Stimulated activated CD4-positive, alpha-beta T cell treated with anti-CD3 and anti-CD28 coated beads, Interleukin-12 subunit alpha, Interleukin-12 subunit beta, amount 100 ng/mL, for 4 hours (primary cell): ENCODE measurements around the gene CBX3.
"Not testable (repeated sequence)": the region's sequence is repeated elsewhere in the genome, so short reads cannot be mapped to it uniquely, and the experiment has no call there.

Source experiments
- DNase-seq: peaks from one replicate; pipeline ENCODE4 v3.0.0-alpha.2; 2020

The CBX3 gene

GRCh38 chr7:26171601-26172000 lies 29.9 kb upstream of the CBX3 start:
- no peak for DNase-seq

GRCh38 chr7:26172048-26172447 lies 29.5 kb upstream of the CBX3 start:
- no peak for DNase-seq

GRCh38 chr7:26175903-26176302 lies 25.6 kb upstream of the CBX3 start:
- not testable (repeated sequence) for DNase-seq

DNA sequence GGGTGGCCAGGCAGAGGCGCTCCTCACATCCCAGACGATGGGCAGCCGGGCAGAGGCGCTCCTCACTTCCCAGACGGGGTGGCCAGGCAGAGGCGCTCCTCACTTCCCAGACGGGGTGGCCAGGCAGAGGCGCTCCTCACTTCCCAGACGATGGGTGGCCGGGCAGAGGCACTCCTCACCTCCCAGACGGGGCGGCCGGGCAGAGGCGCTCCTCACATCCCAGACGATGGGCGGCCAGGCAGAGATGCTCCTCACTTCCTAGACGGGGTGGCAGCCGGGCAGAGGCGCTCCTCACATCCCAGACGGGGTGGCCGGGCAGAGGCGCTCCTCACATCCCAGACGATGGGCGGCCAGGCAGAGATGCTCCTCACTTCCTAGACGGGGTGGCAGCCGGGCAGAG lies 24.8 kb upstream of the CBX3 start:
- DNase-seq: not testable (repeated sequence)

DNA sequence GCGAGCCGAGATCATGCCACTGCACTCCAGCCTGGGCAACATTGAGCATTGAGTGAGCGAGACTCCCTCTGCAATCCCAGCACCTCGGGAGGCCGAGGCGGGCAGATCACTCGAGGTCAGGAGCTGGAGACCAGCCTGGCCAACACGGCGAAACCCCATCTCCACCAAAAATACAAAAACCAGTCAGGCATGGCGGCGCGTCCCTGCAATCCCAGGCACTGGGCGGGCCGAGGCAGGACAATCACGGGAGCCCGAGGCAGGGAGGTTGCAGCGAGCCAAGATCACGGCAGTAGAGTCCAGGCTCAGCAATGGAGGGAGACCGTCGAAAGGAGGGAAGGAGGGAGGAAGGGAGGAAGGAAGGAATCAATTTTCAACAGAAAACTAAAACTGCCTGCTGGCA lies 24.3 kb upstream of the CBX3 start:
- not testable (repeated sequence) for DNase-seq

- DNase-seq: no peak
Measured at GRCh38 chr7:26178272-26178960, 23.1 kb upstream of the CBX3 start.

DNA sequence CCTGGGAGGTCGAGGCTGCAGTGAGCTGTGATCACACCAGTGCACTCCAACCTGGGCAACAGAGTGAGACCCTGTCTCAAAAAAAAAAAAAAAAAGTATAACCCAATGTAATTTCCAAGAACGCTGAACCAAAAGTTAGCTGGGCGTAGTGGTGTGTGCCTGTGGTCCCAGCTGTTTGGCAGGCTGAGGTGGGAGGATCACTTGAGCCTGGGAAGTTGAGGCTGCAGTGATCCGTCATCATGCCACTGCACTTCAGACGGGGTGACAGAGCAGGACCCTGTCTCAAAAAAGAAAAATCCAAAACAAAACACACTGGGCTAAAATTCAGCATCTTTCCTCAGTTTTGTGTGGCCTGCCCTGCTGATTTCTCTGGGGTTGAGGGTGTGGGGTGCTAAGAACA lies 22.1 kb upstream of the CBX3 start:
- DNase-seq: no peak

- DNase-seq: no peak
Measured at GRCh38 chr7:26179826-26180497, 21.6 kb upstream of the CBX3 start.

DNA sequence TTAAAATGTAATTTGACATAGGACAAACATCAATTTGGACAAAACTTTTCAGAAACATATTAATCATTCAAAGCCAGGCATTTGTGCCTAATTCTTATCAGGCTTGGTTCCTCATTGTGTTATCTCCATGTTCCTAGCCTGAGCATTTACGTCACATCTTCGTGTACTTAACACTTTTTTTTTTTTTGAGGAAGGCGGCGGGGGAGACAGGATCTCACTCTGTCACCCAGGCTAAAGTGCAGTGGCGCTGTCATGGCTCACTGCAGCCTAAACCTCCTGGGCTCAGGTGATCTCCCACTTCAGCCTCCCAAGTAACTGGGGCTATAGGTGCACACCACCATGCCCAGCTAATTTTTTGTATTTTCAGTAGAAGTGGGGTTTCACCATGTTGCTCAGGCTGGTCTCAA lies 20.8 kb upstream of the CBX3 start:
- no peak for DNase-seq

DNA sequence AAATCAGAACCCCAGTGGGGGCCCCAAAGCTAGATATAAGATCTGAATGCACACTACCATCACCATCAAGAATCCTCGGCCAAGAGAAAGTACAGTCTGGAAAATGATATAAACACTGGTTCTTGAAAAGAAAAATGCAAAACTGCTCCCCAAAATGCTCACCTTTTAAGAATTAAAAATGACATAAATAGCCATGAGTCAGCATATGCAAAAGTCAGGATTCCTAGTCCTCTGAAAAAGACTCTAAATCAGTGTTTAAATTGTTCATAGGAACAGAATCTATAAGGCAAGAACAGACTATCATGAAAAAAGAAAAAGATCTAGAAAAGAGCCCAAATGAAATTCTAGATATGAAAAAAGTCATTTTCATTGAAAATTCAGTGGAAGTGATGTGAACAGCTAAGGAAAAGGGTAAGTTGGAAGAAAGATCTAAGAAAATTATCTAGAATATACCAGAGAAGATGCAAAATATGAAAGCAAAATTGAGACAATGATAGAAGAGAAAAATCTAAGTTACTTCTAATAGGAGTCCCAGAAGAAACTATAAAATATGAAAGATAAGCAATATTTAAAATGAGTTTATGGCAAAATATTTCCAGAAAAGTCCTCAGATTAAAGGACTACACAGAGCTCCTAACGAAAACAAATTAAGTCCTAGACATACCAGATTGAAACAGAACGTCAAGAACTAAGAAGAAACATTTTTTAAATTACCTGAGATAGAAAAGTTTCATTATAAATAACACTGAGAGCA lies 19.9 kb upstream of the CBX3 start:
- no peak for DNase-seq

DNA sequence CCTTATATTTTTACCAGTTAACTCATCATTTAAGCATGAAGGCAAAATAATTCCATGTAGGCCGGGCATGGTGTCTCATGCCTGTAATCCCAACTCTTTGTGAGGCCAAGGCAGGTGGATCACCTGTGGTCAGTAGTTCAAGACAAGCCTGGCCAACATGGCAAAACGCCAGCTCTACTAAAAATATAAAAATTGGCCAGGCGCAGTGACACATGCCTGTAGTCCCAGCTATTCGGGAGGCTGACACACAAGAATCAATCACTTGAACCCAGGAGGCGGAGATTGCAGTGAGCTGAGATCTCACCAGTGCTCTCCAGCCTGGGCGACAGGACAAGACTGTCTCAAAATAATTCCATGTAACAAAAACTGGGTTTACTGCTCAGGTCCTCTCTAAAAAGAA lies 19.3 kb upstream of the CBX3 start:
- DNase-seq: no peak

GRCh38 chr7:26182706-26183105 lies 18.8 kb upstream of the CBX3 start:
- DNase-seq: no peak

GRCh38 chr7:26183545-26184280 lies 17.8 kb upstream of the CBX3 start:
- DNase-seq: no peak

DNA sequence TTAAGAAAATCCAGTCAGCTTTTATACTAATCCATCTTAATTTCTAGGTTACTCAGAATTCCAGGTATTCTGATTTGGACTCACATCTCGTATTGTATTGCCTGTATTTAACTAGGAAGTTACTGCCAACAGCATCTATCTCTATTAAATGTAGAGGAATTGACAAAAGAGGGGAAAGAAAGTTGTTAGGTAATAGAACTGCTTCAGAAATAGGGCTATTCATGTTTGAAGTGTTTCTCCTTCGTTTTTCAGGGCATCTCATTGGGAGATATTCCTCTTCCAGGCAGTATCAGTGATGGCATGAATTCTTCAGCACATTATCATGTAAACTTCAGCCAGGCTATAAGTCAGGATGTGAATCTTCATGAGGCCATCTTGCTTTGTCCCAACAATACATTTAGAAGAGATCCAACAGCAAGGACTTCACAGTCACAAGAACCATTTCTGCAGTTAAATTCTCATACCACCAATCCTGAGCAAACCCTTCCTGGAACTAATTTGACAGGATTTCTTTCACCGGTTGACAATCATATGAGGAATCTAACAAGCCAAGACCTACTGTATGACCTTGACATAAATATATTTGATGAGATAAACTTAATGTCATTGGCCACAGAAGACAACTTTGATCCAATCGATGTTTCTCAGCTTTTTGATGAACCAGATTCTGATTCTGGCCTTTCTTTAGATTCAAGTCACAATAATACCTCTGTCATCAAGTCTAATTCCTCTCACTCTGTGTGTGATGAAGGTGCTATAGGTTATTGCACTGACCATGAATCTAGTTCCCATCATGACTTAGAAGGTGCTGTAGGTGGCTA lies 17.1 kb upstream of the CBX3 start:
- not testable (repeated sequence) for DNase-seq

- no peak for DNase-seq
Measured at GRCh38 chr7:26185131-26185843, 16.3 kb upstream of the CBX3 start.

DNA sequence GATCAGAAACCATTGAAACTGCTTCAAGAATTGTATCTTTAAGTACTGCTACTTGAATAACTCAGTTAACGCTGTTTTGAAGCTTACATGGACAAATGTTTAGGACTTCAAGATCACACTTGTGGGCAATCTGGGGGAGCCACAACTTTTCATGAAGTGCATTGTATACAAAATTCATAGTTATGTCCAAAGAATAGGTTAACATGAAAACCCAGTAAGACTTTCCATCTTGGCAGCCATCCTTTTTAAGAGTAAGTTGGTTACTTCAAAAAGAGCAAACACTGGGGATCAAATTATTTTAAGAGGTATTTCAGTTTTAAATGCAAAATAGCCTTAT lies 15.7 kb upstream of the CBX3 start:
- DNase-seq: no peak

GRCh38 chr7:26186364-26187311 lies 14.9 kb upstream of the CBX3 start:
- DNase-seq: no peak

DNA sequence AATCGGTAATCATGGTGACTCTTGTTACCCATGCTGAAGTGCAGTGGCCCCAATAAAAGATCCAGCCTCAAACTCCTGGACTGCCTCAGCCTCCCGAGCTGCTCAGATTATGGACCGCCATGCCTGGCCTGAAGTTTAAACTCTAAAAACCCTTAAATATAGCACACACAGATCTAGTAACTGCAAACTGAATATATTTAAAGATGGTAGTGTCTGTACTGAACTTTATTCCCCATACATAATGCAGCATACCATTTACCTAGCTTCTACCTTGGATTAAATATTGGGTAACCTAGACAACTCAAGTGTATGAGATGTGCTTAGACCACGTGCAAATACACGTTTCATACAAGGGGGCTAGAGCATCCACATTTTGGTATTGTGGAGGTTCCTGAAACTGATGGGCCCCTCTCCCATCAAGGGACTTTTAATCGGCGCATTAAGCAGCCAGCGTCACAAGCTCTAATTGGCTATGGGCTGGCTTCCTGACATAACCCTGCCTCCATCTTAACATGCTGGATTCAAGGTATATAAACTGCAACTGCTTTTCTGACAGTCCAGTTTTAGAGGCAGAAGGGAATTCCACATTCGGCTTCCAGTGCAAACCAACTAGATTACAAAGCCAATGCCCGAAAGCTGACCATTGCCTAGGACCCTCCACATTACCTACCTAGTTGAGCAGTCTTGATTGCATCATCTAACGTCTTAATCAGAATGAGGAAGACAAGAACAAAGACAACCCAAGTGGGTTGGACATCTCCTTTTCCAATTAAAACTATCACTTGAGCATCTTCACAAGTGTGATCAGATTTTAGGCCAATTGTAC lies 14.0 kb upstream of the CBX3 start:
- DNase-seq: no peak

DNA sequence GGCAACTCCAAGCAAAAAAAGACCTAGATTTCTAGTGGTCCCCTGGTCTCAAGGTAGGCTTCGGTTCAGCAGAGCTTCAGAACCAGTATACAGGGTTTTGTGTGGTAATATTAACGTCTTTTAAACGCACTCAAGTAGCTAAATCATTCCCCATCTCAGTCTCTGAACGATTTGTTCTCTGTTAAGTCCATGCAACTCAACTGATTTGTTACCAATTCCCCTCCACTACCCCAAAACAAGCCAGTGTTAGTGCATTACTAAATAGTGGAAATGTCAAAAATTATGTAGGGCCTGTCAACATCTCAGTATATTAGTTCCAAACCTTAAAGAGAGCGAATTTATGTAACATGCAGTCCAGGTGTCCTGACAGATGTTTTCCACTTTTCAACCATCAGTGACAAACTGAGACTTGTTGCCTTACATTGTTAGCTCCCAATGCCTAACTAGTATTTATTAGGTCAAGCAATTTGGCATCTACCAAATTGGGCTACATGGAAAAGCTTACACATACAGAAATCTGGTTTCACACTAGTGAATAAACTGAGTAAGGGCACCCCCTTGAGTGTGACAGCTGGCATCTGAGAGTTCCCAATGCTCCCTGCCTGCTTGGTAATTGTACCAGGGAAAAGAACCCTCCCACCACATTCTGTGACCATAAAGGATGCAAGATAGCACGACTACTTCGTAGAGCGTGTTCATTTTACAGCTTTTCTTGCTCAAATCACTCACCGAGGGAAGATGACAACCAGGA lies 13.2 kb upstream of the CBX3 start:
- DNase-seq: no peak
